ENCODE measurements around the gene PCNA.

DNA sequence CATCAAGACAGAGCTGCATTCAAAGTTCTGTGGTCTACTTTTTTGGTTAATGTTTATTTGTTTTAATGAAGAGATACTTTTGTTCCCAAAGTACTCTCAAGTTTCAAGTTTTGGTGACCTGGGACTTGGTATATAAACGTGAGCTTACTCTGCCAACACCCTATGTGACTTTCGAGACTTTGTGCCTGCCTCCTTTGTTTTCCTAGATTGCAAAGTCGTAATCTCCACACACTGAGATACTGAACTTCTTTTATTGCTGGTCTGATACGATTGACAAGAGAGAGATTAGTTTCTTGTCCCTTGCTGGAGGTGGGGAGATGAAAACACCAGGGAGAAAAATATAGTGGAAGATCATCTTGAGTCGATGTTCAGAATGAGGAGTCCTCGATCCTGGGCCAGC is 27.9 kb downstream of the PCNA start:
- TF ChIP-seq CTCF (IDR thresholded peaks at IDR 0.05) (no peak), POLR2A (IDR thresholded peaks at IDR 0.05) (no peak)

All from adrenal gland (tissue), 5 donors.